ENCODE data around the gene PRSS16.
"Not testable (repeated sequence)": the region's sequence is repeated elsewhere in the genome, so short reads cannot be mapped to it uniquely, and the experiment has no call there.

PRSS16 gene

GRCh38 chr6:27214126-27214601 is 33.3 kb upstream of the PRSS16 start:
- H3K4me2 ChIP-seq, result no peak overlapping the region
- H3K9me3 ChIP-seq, result peaks cover 83% of the 10 kb centered on the region
- H3K4me3 ChIP-seq, result no peak overlapping the region
- no peaks in the 10 kb centered on the region for H3K4me1 ChIP-seq
- H3K36me3 ChIP-seq, result peaks cover 6% of the 10 kb centered on the region; the same call in 1 of the 2 replicates
- H4K20me1 ChIP-seq, result no peaks in the 10 kb centered on the region
- no peak for TF ChIP-seq Cebpa-rat (IDR thresholded peaks at IDR 0.05)
- no peak overlapping the region for H3K27ac ChIP-seq
- H3K27me3 ChIP-seq, result no peaks in the 10 kb centered on the region
- H3K9ac ChIP-seq, result no peak overlapping the region

GRCh38 chr6:27216874-27217273 is 30.6 kb upstream of the PRSS16 start:
- Histone ChIP-seq H3K9me3 (peaks cover 59% of the 10 kb centered on the region), H3K9ac (no peak overlapping the region), H3K4me2 (no peak overlapping the region), H3K27me3 (no peaks in the 10 kb centered on the region), H3K27ac (no peak overlapping the region), H3K36me3 (no peaks in the 10 kb centered on the region; the same call in 1 of the 2 replicates), H3K4me1 (no peaks in the 10 kb centered on the region), H4K20me1 (no peaks in the 10 kb centered on the region), H3K4me3 (no peak overlapping the region)
- TF ChIP-seq Cebpa-rat (IDR thresholded peaks at IDR 0.05), result no peak

GRCh38 chr6:27222971-27223370 is 24.5 kb upstream of the PRSS16 start:
- not testable (repeated sequence) for H3K4me1 ChIP-seq, H3K4me3 ChIP-seq, H3K9ac ChIP-seq, H4K20me1 ChIP-seq, H3K9me3 ChIP-seq, H3K27me3 ChIP-seq, H3K4me2 ChIP-seq, H3K27ac ChIP-seq, H3K36me3 ChIP-seq

- Histone ChIP-seq H4K20me1 (no peaks in the 10 kb centered on the region), H3K36me3 (no peaks in the 10 kb centered on the region), H3K27me3 (no peaks in the 10 kb centered on the region), H3K4me1 (no peaks in the 10 kb centered on the region), H3K4me3 (no peak overlapping the region), H3K27ac (no peak overlapping the region), H3K4me2 (no peak overlapping the region), H3K9ac (no peak overlapping the region), H3K9me3 (peaks cover 4% of the 10 kb centered on the region)
- TF ChIP-seq Cebpa-rat (IDR thresholded peaks at IDR 0.05), result no peak
Measured at GRCh38 chr6:27224729-27225128, 22.8 kb upstream of the PRSS16 start.

GRCh38 chr6:27228963-27229477 is 18.5 kb upstream of the PRSS16 start:
- Histone ChIP-seq H3K27me3 (no peaks in the 10 kb centered on the region), H3K9ac (no peak overlapping the region), H3K9me3 (peaks cover 20% of the 10 kb centered on the region), H4K20me1 (no peaks in the 10 kb centered on the region), H3K36me3 (no peaks in the 10 kb centered on the region), H3K4me3 (no peak overlapping the region), H3K4me2 (no peak overlapping the region), H3K4me1 (no peaks in the 10 kb centered on the region; the same call in 1 of the 2 replicates), H3K27ac (no peak overlapping the region)
- TF ChIP-seq Cebpa-rat (IDR thresholded peaks at IDR 0.05), result no peak

- Histone ChIP-seq H3K4me3 (no peak overlapping the region), H3K9ac (no peak overlapping the region), H3K4me2 (no peak overlapping the region), H3K4me1 (no peaks in the 10 kb centered on the region; the same call in 1 of the 2 replicates), H3K36me3 (no peaks in the 10 kb centered on the region), H3K27me3 (peaks cover 10% of the 10 kb centered on the region), H3K27ac (no peak overlapping the region), H4K20me1 (no peaks in the 10 kb centered on the region), H3K9me3 (peaks cover 23% of the 10 kb centered on the region)
- no peak for TF ChIP-seq Cebpa-rat (IDR thresholded peaks at IDR 0.05)
Measured at GRCh38 chr6:27230758-27231111, 16.8 kb upstream of the PRSS16 start.

- peaks cover 38% of the 10 kb centered on the region for H3K27me3 ChIP-seq
- H3K4me1 ChIP-seq, result no peaks in the 10 kb centered on the region; the same call in 1 of the 2 replicates
- H3K36me3 ChIP-seq, result no peaks in the 10 kb centered on the region
- H3K9me3 ChIP-seq, result peaks cover 44% of the 10 kb centered on the region
- no peaks in the 10 kb centered on the region for H4K20me1 ChIP-seq
- no peak for TF ChIP-seq Cebpa-rat (IDR thresholded peaks at IDR 0.05)
- H3K4me2 ChIP-seq, result no peak overlapping the region
- no peak overlapping the region for H3K4me3 ChIP-seq
- no peak overlapping the region for H3K9ac ChIP-seq
- H3K27ac ChIP-seq, result no peak overlapping the region
Measured at GRCh38 chr6:27234576-27234975, 12.9 kb upstream of the PRSS16 start.

- H3K4me3 ChIP-seq, result no peak overlapping the region
- no peaks in the 10 kb centered on the region for H3K4me1 ChIP-seq
Measured at GRCh38 chr6:27237089-27237803, 10.3 kb upstream of the PRSS16 start.

GRCh38 chr6:27238010-27238983 is 9.2 kb upstream of the PRSS16 start:
- H3K27me3 ChIP-seq, result peaks cover 38% of the 10 kb centered on the region
- H3K4me2 ChIP-seq, result no peak overlapping the region
- no peak overlapping the region for H3K27ac ChIP-seq
- H3K4me1 ChIP-seq, result no peaks in the 10 kb centered on the region
- no peak overlapping the region for H3K9ac ChIP-seq
- no peaks in the 10 kb centered on the region for H3K36me3 ChIP-seq
- no peak overlapping the region for H3K4me3 ChIP-seq
- no peak for TF ChIP-seq Cebpa-rat (IDR thresholded peaks at IDR 0.05)
- H4K20me1 ChIP-seq, result no peaks in the 10 kb centered on the region
- H3K9me3 ChIP-seq, result peaks cover 26% of the 10 kb centered on the region

More at GRCh38 chr6:27237089-27237803, 10.3 kb upstream of the PRSS16 start:
- peaks cover 38% of the 10 kb centered on the region for H3K27me3 ChIP-seq
- no peak overlapping the region for H3K4me2 ChIP-seq
- no peak for TF ChIP-seq Cebpa-rat (IDR thresholded peaks at IDR 0.05)
- H3K36me3 ChIP-seq, result no peaks in the 10 kb centered on the region
- peaks cover 26% of the 10 kb centered on the region for H3K9me3 ChIP-seq
- H3K9ac ChIP-seq, result no peak overlapping the region
- no peaks in the 10 kb centered on the region for H4K20me1 ChIP-seq
- no peak overlapping the region for H3K27ac ChIP-seq

GRCh38 chr6:27239258-27239657 is 8.2 kb upstream of the PRSS16 start:
- H3K4me3 ChIP-seq, result no peak overlapping the region
- no peaks in the 10 kb centered on the region for H4K20me1 ChIP-seq
- H3K36me3 ChIP-seq, result no peaks in the 10 kb centered on the region
- no peak overlapping the region for H3K4me2 ChIP-seq
- peaks cover 38% of the 10 kb centered on the region for H3K27me3 ChIP-seq
- H3K9me3 ChIP-seq, result peaks cover 26% of the 10 kb centered on the region
- H3K27ac ChIP-seq, result no peak overlapping the region
- no peak for TF ChIP-seq Cebpa-rat (IDR thresholded peaks at IDR 0.05)
- no peak overlapping the region for H3K9ac ChIP-seq
- H3K4me1 ChIP-seq, result no peaks in the 10 kb centered on the region

All from BLaER1 (cell line).